ENCODE results near the gene PCDHA1.
"Not testable (repeated sequence)": the region's sequence is repeated elsewhere in the genome, so short reads cannot be mapped to it uniquely, and the experiment has no call there.

Gene PCDHA1

GRCh38 chr5:140855772-140856674, 70.1 kb downstream of the PCDHA1 start, which contains the start of gene PCDHA10:
PCDHA10 (plus strand) TSS chr5:140855897; CDS start chr5:140856049, 152 bp downstream.
- DNase-seq: no peak

GRCh38 chr5:140857177-140857986, 71.4 kb downstream of the PCDHA1 start:
- no peak for DNase-seq

- DNase-seq: no peak
Observed at GRCh38 chr5:140857987-140858240, 72.0 kb downstream of the PCDHA1 start.

GRCh38 chr5:140862441-140863295, 76.7 kb downstream of the PCDHA1 start:
- no peak for DNase-seq

GRCh38 chr5:140868721-140869554, 83.0 kb downstream of the PCDHA1 start, which contains the start of gene PCDHA11:
PCDHA11 (plus strand) TSS chr5:140868957; CDS start chr5:140869104, 147 bp downstream.
- no peak for DNase-seq

- DNase-seq: no peak
Observed at GRCh38 chr5:140869555-140869886, 83.6 kb downstream of the PCDHA1 start.

GRCh38 chr5:140870221-140871201, 84.6 kb downstream of the PCDHA1 start:
- no peak for DNase-seq

- DNase-seq: no peak
Observed at GRCh38 chr5:140875085-140876065, 89.4 kb downstream of the PCDHA1 start, which contains the start of gene PCDHA12. PCDHA12 (plus strand) TSS chr5:140875308; CDS start chr5:140875473, 165 bp downstream.

GRCh38 chr5:140876541-140877261, 90.8 kb downstream of the PCDHA1 start:
- not testable (repeated sequence) for DNase-seq

- DNase-seq: no peak
Observed at GRCh38 chr5:140877262-140877581, 91.3 kb downstream of the PCDHA1 start.

GRCh38 chr5:140881889-140882590, 96.1 kb downstream of the PCDHA1 start, which contains the start of gene PCDHA13:
PCDHA13 (plus strand) TSS chr5:140882124; CDS start chr5:140882269, 145 bp downstream.
- DNase-seq: no peak

- DNase-seq: no peak
Observed at GRCh38 chr5:140882591-140882899, 96.6 kb downstream of the PCDHA1 start.

- no peak for DNase-seq
Observed at GRCh38 chr5:140883373-140883772, 97.4 kb downstream of the PCDHA1 start.

GRCh38 chr5:140883927-140884697, 98.2 kb downstream of the PCDHA1 start:
- no peak for DNase-seq

GRCh38 chr5:140916325-140916724, 130.4 kb downstream of the PCDHA1 start:
- DNase-seq: no peak

- DNase-seq: no peak
Observed at GRCh38 chr5:140923601-140924000, 137.7 kb downstream of the PCDHA1 start.

- no peak for DNase-seq
Observed at GRCh38 chr5:140925806-140926442, 140.0 kb downstream of the PCDHA1 start, which contains the start of gene PCDHAC1. PCDHAC1 (plus strand) TSS chr5:140926299; CDS start chr5:140926893, 594 bp downstream.
